Breast epithelium (tissue), 4 donors: Measurements from ENCODE around the gene ARL6. TPM values are rescaled to one million over a fixed set of nuclear protein-coding genes. Genes with fewer than 3 reads are reported as not detected.
A peak's percentile ranks its signal among the peaks of the same experiment; 100 is the strongest.

Experiments used
- DNase-seq, 2 donors: peaks; one replicate each; pipeline ENCODE4 v3.0.0-alpha.2; 2019; ENCODE audit warnings: low spot score in 2 of 2
- H3K27ac ChIP-seq, 2 donors: fragments of 200-600 bp; sonication (generic) in 1 of 2; one replicate each; pipeline ENCODE4 v1.5.1; 2016 to 2019; ENCODE audit warnings: mild to moderate bottlenecking in 1 of 2
- H3K27me3 ChIP-seq, 2 donors: fragments of 200-600 bp; sonication (generic) in 1 of 2; one replicate each; pipeline versions ENCODE4 v1.5.1 to v1.6.0; 2017 to 2019; ENCODE audit warnings: control low read depth in 1 of 2, mild to moderate bottlenecking in 1 of 2
- H3K36me3 ChIP-seq: fragments of 200-600 bp; one replicate; pipeline ENCODE4 v1.5.1; 2019
- H3K4me1 ChIP-seq, 2 donors: fragments of 200-600 bp; sonication (generic); one replicate each; pipeline ENCODE4 v1.5.1; 2016 to 2019; ENCODE audit warnings: control low read depth in 1 of 2
- H3K4me3 ChIP-seq, 3 donors: fragments of 200-600 bp; sonication (generic); 1 replicate in 2 of 3; 2 replicates in 1 of 3; pipeline ENCODE4 v1.5.1; 2016 to 2019; ENCODE audit warnings: mild to moderate bottlenecking in 3 of 3, moderate library complexity in 2 of 3
- H3K9me3 ChIP-seq, 2 donors: fragments of 200-600 bp; sonication (generic) in 1 of 2; one replicate each; pipeline ENCODE4 v1.5.1; 2016 to 2019; ENCODE audit warnings: control low read depth in 1 of 2
- CTCF ChIP-seq, 3 donors: fragments of 450-650 bp; IDR thresholded peaks; one replicate each; pipeline ENCODE4 v1.5.1; 2016 to 2017; ENCODE audit warnings: antibody characterized with exemption in 3 of 3, mild to moderate bottlenecking in 3 of 3, moderate library complexity in 3 of 3
- POLR2A ChIP-seq: fragments of 450-650 bp; IDR thresholded peaks from one replicate; pipeline ENCODE4 v1.6.1; 2016; ENCODE audit warnings: antibody characterized with exemption, mild to moderate bottlenecking, moderate library complexity
- POLR2AphosphoS5 ChIP-seq, 3 donors: sonication (generic); formaldehyde crosslinking; IDR thresholded peaks; one replicate each; pipeline ENCODE4 v1.6.1; 2017; ENCODE audit warnings: antibody characterized with exemption in 3 of 3
- intact Hi-C: fragments of 100-400 bp; cut with DNase I; formaldehyde crosslinking; loops from one replicate; pipeline ENCODE4 v1.15.1; 2023; ENCODE audit warnings: low total_unique reads
- total RNA-seq, 3 donors: library from RNA; depleted of rRNA; stranded (reverse); fragments of >200 nt; gene quantifications; one replicate each; pipeline ENCODE4 v1.1.0, GENCODE V29; 2016

The ARL6 gene
- total RNA-seq, 3 donors from 2014 or later: 5.4 to 9.5 (median 9.2) TPM

DNA sequence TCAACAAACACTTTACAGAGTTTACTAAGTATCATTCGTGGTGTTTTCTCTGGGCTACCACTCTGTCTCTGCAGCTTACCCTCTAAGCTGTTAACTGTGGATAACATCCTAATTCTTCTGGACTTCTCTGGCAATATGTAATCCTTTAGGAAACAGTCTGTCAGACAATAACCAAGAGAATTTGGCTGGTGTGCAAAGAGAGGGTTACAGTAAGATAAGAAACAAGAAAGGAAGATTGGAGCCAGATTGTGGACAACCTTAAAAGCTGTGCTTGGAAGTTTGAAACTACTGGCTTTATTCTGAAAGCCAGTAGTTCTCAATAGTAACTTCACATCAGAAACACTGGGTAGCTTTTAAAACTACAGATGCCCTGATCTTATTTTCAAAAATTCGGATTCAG is 778 bp downstream of the ARL6 start:
- Histone ChIP-seq H3K27ac (no peak overlapping the region), H3K4me1 (peaks cover 0 to 3% of the 10 kb centered on the region in 2 donors), H3K4me3 (peak overlapping the region; percentile 75 to 87 (median 76)), H3K36me3 (no peaks in the 10 kb centered on the region), H3K27me3 (no peaks in the 10 kb centered on the region), H3K9me3 (no peaks in the 10 kb centered on the region)
- intact Hi-C loops: no loop called here
- no peak for DNase-seq
- TF ChIP-seq CTCF (IDR thresholded peaks at IDR 0.05): no peak
- TF ChIP-seq POLR2A: no peak
- no peak for TF ChIP-seq POLR2AphosphoS5 (IDR thresholded peaks at IDR 0.05)

GRCh38 chr3:97772926-97773325 is 8.4 kb downstream of the ARL6 start:
- no peak overlapping the region for H3K4me3 ChIP-seq
- no peak for DNase-seq
- no peak overlapping the region for H3K27ac ChIP-seq
- no peaks in the 10 kb centered on the region for H3K27me3 ChIP-seq
- H3K36me3 ChIP-seq: peaks cover 3% of the 10 kb centered on the region
- no peaks in the 10 kb centered on the region for H3K4me1 ChIP-seq
- H3K9me3 ChIP-seq: no peaks in the 10 kb centered on the region
- no peak for TF ChIP-seq CTCF (IDR thresholded peaks at IDR 0.05)
- no peak for TF ChIP-seq POLR2A
- no peak for TF ChIP-seq POLR2AphosphoS5 (IDR thresholded peaks at IDR 0.05)
- intact Hi-C loops: no loop called here

GRCh38 chr3:97778152-97778551 is 13.6 kb downstream of the ARL6 start:
- Histone ChIP-seq H3K27me3 (no peaks in the 10 kb centered on the region), H3K4me3 (no peak overlapping the region), H3K4me1 (no peaks in the 10 kb centered on the region), H3K36me3 (no peaks in the 10 kb centered on the region), H3K9me3 (no peaks in the 10 kb centered on the region), H3K27ac (no peak overlapping the region)
- no peak for DNase-seq
- TF ChIP-seq POLR2AphosphoS5 (IDR thresholded peaks at IDR 0.05): no peak
- no peak for TF ChIP-seq CTCF (IDR thresholded peaks at IDR 0.05)
- no peak for TF ChIP-seq POLR2A
- intact Hi-C loops: no loop called here

DNA sequence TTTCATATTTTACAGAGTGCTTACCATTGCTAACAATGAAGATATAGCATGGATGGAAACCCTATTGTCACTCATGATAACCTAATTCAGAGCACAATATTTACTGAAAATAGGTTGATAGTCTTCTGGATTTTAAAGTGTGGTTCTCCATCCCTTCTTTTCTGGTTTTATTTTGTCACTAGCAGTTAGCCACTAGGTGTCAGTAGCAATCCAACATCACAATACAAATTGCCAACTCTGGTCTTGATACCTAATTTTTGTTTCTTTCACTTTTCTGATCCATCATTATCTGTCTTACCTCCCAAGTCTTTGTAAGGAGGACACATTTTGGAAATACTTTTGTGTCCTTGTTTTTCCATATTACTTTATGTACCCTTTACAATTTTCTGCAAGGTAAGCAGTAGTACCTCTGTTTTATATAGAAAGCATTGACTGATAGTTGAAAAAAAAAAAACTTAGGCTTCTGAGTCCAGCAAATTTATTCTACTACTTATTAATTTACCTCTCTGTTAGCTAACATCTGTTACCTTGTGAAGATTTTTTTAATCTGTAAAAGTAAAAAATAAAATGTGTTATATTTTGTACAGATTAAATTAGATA is 29.0 kb downstream of the ARL6 start:
- no peak for DNase-seq
- no peaks in the 10 kb centered on the region for H3K27me3 ChIP-seq
- no peaks in the 10 kb centered on the region for H3K9me3 ChIP-seq
- no peaks in the 10 kb centered on the region for H3K36me3 ChIP-seq
- intact Hi-C loops: loop anchor here (10.0 kb wide), 1 partner anchor 231 kb away; no protein-coding TSS in a partner anchor
- TF ChIP-seq CTCF (IDR thresholded peaks at IDR 0.05): peak; percentile 73 to 80 (median 74)
- no peak for TF ChIP-seq POLR2A
- H3K4me1 ChIP-seq: no peaks in the 10 kb centered on the region
- no peak overlapping the region for H3K27ac ChIP-seq
- H3K4me3 ChIP-seq: no peak overlapping the region

DNA sequence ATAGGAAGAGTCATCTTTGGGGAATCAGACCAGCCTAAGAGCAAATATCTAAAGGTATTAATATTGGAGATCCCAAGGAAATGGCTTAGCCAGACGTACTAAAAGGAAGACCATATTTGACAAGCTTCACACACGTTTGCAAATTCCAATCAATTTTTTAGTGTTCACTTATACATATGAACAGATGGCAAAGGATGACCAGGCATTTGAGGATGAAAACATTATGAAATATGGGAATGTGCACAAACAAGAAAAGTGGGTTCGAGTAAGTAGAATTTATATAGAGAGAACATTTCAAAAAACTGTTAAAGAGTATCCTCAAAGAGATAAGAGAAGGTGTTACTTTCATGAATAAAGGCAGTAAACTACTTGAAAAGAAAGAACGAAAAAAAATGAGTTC is 31.4 kb downstream of the ARL6 start:
- H3K27ac ChIP-seq: no peak overlapping the region
- no peak for TF ChIP-seq POLR2AphosphoS5 (IDR thresholded peaks at IDR 0.05)
- intact Hi-C loops: loop anchor here (10.0 kb wide), 1 partner anchor 229 kb away; no protein-coding TSS in a partner anchor
- no peaks in the 10 kb centered on the region for H3K27me3 ChIP-seq
- no peaks in the 10 kb centered on the region for H3K4me1 ChIP-seq
- no peak for DNase-seq
- H3K4me3 ChIP-seq: no peak overlapping the region
- no peaks in the 10 kb centered on the region for H3K9me3 ChIP-seq
- H3K36me3 ChIP-seq: no peaks in the 10 kb centered on the region
